Peyer's patch (tissue), 4 donors: Measurements from ENCODE around the gene ADGRG3. TPM values are rescaled to one million over a fixed set of nuclear protein-coding genes. Genes with fewer than 3 reads are reported as not detected.
A peak's percentile ranks its signal among the peaks of the same experiment; 100 is the strongest.

Experiments used
- DNase-seq, 3 donors: peaks; one replicate each; pipeline ENCODE4 v3.0.0-alpha.2; 2017 to 2019
- H3K27ac ChIP-seq, 4 donors: fragments of 200-600 bp; sonication (generic); one replicate each; pipeline ENCODE4 v1.5.1; 2016 to 2019
- H3K27me3 ChIP-seq, 2 donors: fragments of 200-600 bp; sonication (generic); one replicate each; pipeline ENCODE4 v1.5.1; 2019
- H3K36me3 ChIP-seq, 3 donors: fragments of 200-600 bp; sonication (generic); one replicate each; pipeline ENCODE4 v1.5.1; 2016 to 2019
- H3K4me1 ChIP-seq, 4 donors: fragments of 200-600 bp; sonication (generic); one replicate each; pipeline ENCODE4 v1.5.1; 2016 to 2019
- H3K4me3 ChIP-seq, 4 donors: fragments of 200-600 bp; sonication (generic); 1 replicate in 3 of 4; 2 replicates in 1 of 4; pipeline ENCODE4 v1.5.1; 2016 to 2019; ENCODE audit warnings: mild to moderate bottlenecking in 1 of 4
- H3K9me3 ChIP-seq, 4 donors: fragments of 200-600 bp; sonication (generic); one replicate each; pipeline ENCODE4 v1.5.1; 2016 to 2019; ENCODE audit warnings: mild to moderate bottlenecking in 1 of 4
- CTCF ChIP-seq, 6 experiments: fragments of 450-650 bp in 4 of 6; fragments of 200-600 bp in 2 of 6; sonication (generic) in 1 of 6; IDR thresholded peaks; one replicate each; pipeline ENCODE4 v1.5.1; 2017 to 2019; ENCODE audit warnings: antibody characterized with exemption in 6 of 6, mild to moderate bottlenecking in 3 of 6, moderate library complexity in 1 of 6
- POLR2A ChIP-seq, 2 donors: fragments of 450-650 bp; IDR thresholded peaks; one replicate each; pipeline ENCODE4 v1.5.1; 2017; ENCODE audit warnings: antibody characterized with exemption in 2 of 2, mild to moderate bottlenecking in 2 of 2, moderate library complexity in 2 of 2
- total RNA-seq, 4 donors: library from RNA; depleted of rRNA; stranded (reverse); fragments of >200 nt; gene quantifications; one replicate each; pipeline ENCODE4 v1.1.0, GENCODE V29; 2016

ADGRG3 gene
- total RNA-seq, 4 donors from 2014 or later: 0.47 to 4.1 (median 1.9) TPM

GRCh38 chr16:57627184-57627871 lies 40.8 kb upstream of the ADGRG3 start:
- no peak for DNase-seq
- H3K27ac ChIP-seq: peak overlapping the region in 2 of 4 donors; percentile 16 to 41
- peaks cover 0 to 22% (median 0%) of the 10 kb centered on the region in 4 donors for H3K4me1 ChIP-seq
- H3K36me3 ChIP-seq: no peaks in the 10 kb centered on the region
- H3K9me3 ChIP-seq: no peaks in the 10 kb centered on the region
- no peak overlapping the region for H3K4me3 ChIP-seq
- no peaks in the 10 kb centered on the region for H3K27me3 ChIP-seq
- TF ChIP-seq CTCF (IDR thresholded peaks at IDR 0.05) (no peak), POLR2A (IDR thresholded peaks at IDR 0.05) (no peak)

- peaks cover 0 to 14% (median 0%) of the 10 kb centered on the region in 4 donors for H3K4me1 ChIP-seq
- TF ChIP-seq POLR2A (IDR thresholded peaks at IDR 0.05) (peak in 1 of 2 donors; percentile 32), CTCF (IDR thresholded peaks at IDR 0.05) (no peak)
- no peaks in the 10 kb centered on the region for H3K9me3 ChIP-seq
- DNase-seq: peak in 2 of 3 donors; percentile 66
- no peaks in the 10 kb centered on the region for H3K27me3 ChIP-seq
- peak within 1 kb of the TSS in 2 of 4 donors; percentile 30 to 35 for H3K4me3 ChIP-seq
- H3K36me3 ChIP-seq: no peaks in the 10 kb centered on the region
- H3K27ac ChIP-seq: peak within 1 kb of the TSS in 2 of 4 donors; percentile 16 to 41
Measured at GRCh38 chr16:57628008-57628781, 39.9 kb upstream of the ADGRG3 start, which contains the start of gene ADGRG1. TSS of gene ADGRG1 (plus strand) at chr16:57628630. CDS start at chr16:57650288, 21,658 bp downstream.

- Histone ChIP-seq H3K9me3 (no peaks in the 10 kb centered on the region), H3K4me3 (peak overlapping the region in 2 of 4 donors; percentile 30 to 35), H3K36me3 (no peaks in the 10 kb centered on the region), H3K27ac (peak overlapping the region in 1 of 4 donors; percentile 41), H3K27me3 (no peaks in the 10 kb centered on the region), H3K4me1 (peaks cover 0 to 10% (median 0%) of the 10 kb centered on the region in 4 donors)
- DNase-seq: no peak
- TF ChIP-seq POLR2A (IDR thresholded peaks at IDR 0.05) (no peak), CTCF (IDR thresholded peaks at IDR 0.05) (no peak)
Measured at GRCh38 chr16:57628783-57629293, 39.3 kb upstream of the ADGRG3 start.

- Histone ChIP-seq H3K36me3 (no peaks in the 10 kb centered on the region), H3K9me3 (no peaks in the 10 kb centered on the region), H3K4me3 (peak overlapping the region in 2 of 4 donors; percentile 14 to 22), H3K4me1 (peaks cover 0 to 17% (median 2%) of the 10 kb centered on the region in 4 donors), H3K27me3 (no peaks in the 10 kb centered on the region), H3K27ac (peak overlapping the region in 1 of 4 donors; percentile 41)
- no peak for DNase-seq
- TF ChIP-seq POLR2A (IDR thresholded peaks at IDR 0.05) (no peak), CTCF (IDR thresholded peaks at IDR 0.05) (no peak)
Measured at GRCh38 chr16:57629516-57630406, 38.3 kb upstream of the ADGRG3 start.

GRCh38 chr16:57630407-57630797 lies 37.7 kb upstream of the ADGRG3 start:
- Histone ChIP-seq H3K27ac (peak overlapping the region in 1 of 4 donors; percentile 41), H3K27me3 (no peaks in the 10 kb centered on the region), H3K36me3 (no peaks in the 10 kb centered on the region), H3K9me3 (no peaks in the 10 kb centered on the region), H3K4me3 (peak overlapping the region in 1 of 4 donors; percentile 22), H3K4me1 (peaks cover 0 to 21% (median 2%) of the 10 kb centered on the region in 4 donors)
- no peak for TF ChIP-seq POLR2A (IDR thresholded peaks at IDR 0.05)
- DNase-seq: no peak
